GM23338 (cell line): ENCODE data around the gene PSMA7. TPM values are rescaled to one million over a fixed set of nuclear protein-coding genes. Genes with fewer than 3 reads are reported as not detected.

ENCODE experiments used
- ATAC-seq: fragments of 200-7000 bp; cut with Tn5 transposase; 3 replicates; pipeline ENCODE4 v1.9.1; 2020
- DNase-seq: peaks from one replicate; pipeline ENCODE4 v3.0.0-alpha.2; 2015; ENCODE audit warnings: low spot score
- H2AFZ ChIP-seq: fragments of 200-600 bp; sonication (generic); 2 replicates; pipeline ENCODE4 v1.8.0; 2016; ENCODE audit warnings: antibody characterized with exemption, mild to moderate bottlenecking, moderate library complexity
- H3F3A ChIP-seq: fragments of 200-600 bp; sonication (generic); replicated peaks from 2 replicates; pipeline ENCODE4 v1.8.0; 2017; ENCODE audit warnings: antibody characterized with exemption, mixed run types, low read depth
- H3K27ac ChIP-seq: fragments of 200-600 bp; sonication (generic); 2 replicates; pipeline ENCODE4 v1.6.1; 2016; ENCODE audit warnings: low read depth
- H3K27me3 ChIP-seq: fragments of 200-600 bp; sonication (generic); 2 replicates; pipeline ENCODE4 v1.8.0; 2016; ENCODE audit warnings: mild to moderate bottlenecking, mixed run types, moderate library complexity; ENCODE audit not compliant: insufficient read depth
- H3K36me3 ChIP-seq: fragments of 200-600 bp; sonication (generic); 2 replicates; pipeline ENCODE4 v1.8.0; 2016; ENCODE audit warnings: mild to moderate bottlenecking; ENCODE audit not compliant: insufficient read depth
- H3K4me1 ChIP-seq: fragments of 200-600 bp; sonication (generic); 2 replicates; pipeline ENCODE4 v1.8.0; 2016; ENCODE audit warnings: mild to moderate bottlenecking, moderate library complexity; ENCODE audit not compliant: insufficient read depth
- H3K4me2 ChIP-seq: fragments of 200-600 bp; sonication (generic); 2 replicates; pipeline ENCODE4 v1.7.1; 2017; ENCODE audit warnings: mixed run types
- H3K4me3 ChIP-seq: fragments of 200-600 bp; sonication (generic); 2 replicates; pipeline ENCODE4 v1.6.1; 2016; ENCODE audit warnings: mixed run types
- H3K79me2 ChIP-seq: fragments of 200-600 bp; sonication (generic); replicated peaks from 2 replicates; pipeline ENCODE4 v1.8.0; 2017; ENCODE audit warnings: mild to moderate bottlenecking; ENCODE audit not compliant: insufficient read depth
- H3K9me2 ChIP-seq: fragments of 200-600 bp; sonication (generic); 2 replicates; pipeline ENCODE4 v1.8.0; 2017; ENCODE audit not compliant: insufficient read depth
- H4K20me1 ChIP-seq: fragments of 200-600 bp; sonication (generic); replicated peaks from 2 replicates; pipeline ENCODE4 v1.8.0; 2017; ENCODE audit warnings: mild to moderate bottlenecking; ENCODE audit not compliant: insufficient read depth
- H3K27ac Mint-ChIP-seq: 2 replicates; pipeline ENCODE4 v1.8.0; 2020; ENCODE audit warnings: inconsistent platforms, mild to moderate bottlenecking, moderate library complexity, mixed read lengths
- H3K27me3 Mint-ChIP-seq: 3 replicates; pipeline ENCODE4 v1.8.0; 2022; ENCODE audit warnings: low read depth, mild to moderate bottlenecking, moderate library complexity, mixed read lengths, inconsistent platforms; ENCODE audit not compliant: insufficient read depth, poor library complexity
- H3K36me3 Mint-ChIP-seq: 3 replicates; pipeline ENCODE4 v1.8.0; 2021; ENCODE audit warnings: low read depth, mild to moderate bottlenecking, inconsistent platforms, moderate library complexity, mixed read lengths
- H3K4me1 Mint-ChIP-seq: 3 replicates; pipeline ENCODE4 v1.8.0; 2020; ENCODE audit warnings: mild to moderate bottlenecking, inconsistent platforms, mixed read lengths
- H3K4me3 Mint-ChIP-seq: 3 replicates; pipeline ENCODE4 v1.8.0; 2021; ENCODE audit warnings: moderate library complexity, mild to moderate bottlenecking, inconsistent platforms, mixed read lengths
- H3K9me3 Mint-ChIP-seq: 3 replicates; pipeline ENCODE4 v1.8.0; 2020; ENCODE audit warnings: moderate library complexity, mild to moderate bottlenecking, inconsistent platforms, mixed read lengths
- CREB1 ChIP-seq: fragments of 250-450 bp; sonication (Bioruptor Pico); IDR thresholded peaks from 2 replicates; pipeline ENCODE4 v1.5.0; 2020; ENCODE audit warnings: low read depth, mild to moderate bottlenecking, moderate library complexity
- CTCF ChIP-seq, 2 experiments: fragments of 200-600 bp in 1 of 2; sonication (generic) in 1 of 2; conservative IDR thresholded peaks; 2 replicates each; pipeline versions ENCODE4 v1.5.1 to v1.6.1; 2016 to 2017; ENCODE audit warnings: antibody characterized with exemption in 2 of 2, low read depth in 2 of 2, mild to moderate bottlenecking in 2 of 2, moderate library complexity in 1 of 2
- ETS1 ChIP-seq: IDR thresholded peaks from 2 replicates; pipeline ENCODE4 v1.6.1; 2016; ENCODE audit warnings: antibody characterized with exemption
- EZH2 ChIP-seq: fragments of 200-600 bp; sonication (generic); IDR thresholded peaks from one replicate; pipeline ENCODE4 v1.8.0; 2017; ENCODE audit warnings: antibody characterized with exemption, mild to moderate bottlenecking, low read depth; ENCODE audit not compliant: unreplicated experiment
- EZH2phosphoT487 ChIP-seq: fragments of 200-600 bp; sonication (generic); IDR thresholded peaks from one replicate; pipeline ENCODE4 v1.8.1; 2018; ENCODE audit warnings: antibody characterized with exemption; ENCODE audit not compliant: unreplicated experiment
- JUNB ChIP-seq: IDR thresholded peaks from one replicate; pipeline ENCODE4 v1.6.1; 2016; ENCODE audit warnings: antibody characterized with exemption; ENCODE audit not compliant: unreplicated experiment
- NANOG ChIP-seq: IDR thresholded peaks from 2 replicates; pipeline ENCODE4 v1.6.1; 2016; ENCODE audit warnings: antibody characterized with exemption, borderline replicate concordance
- POLR2AphosphoS5 ChIP-seq: IDR thresholded peaks from 2 replicates; pipeline ENCODE4 v1.6.1; 2016; ENCODE audit warnings: antibody characterized with exemption, low read depth
- REST ChIP-seq: IDR thresholded peaks from one replicate; pipeline ENCODE4 v1.6.1; 2018; ENCODE audit warnings: antibody characterized with exemption; ENCODE audit not compliant: unreplicated experiment
- STAT1 ChIP-seq: IDR thresholded peaks from one replicate; pipeline ENCODE4 v1.6.1; 2016; ENCODE audit warnings: antibody characterized with exemption; ENCODE audit not compliant: unreplicated experiment
- ZNF114 ChIP-seq: fragments of 250-450 bp; sonication (Bioruptor Pico); IDR thresholded peaks from 2 replicates; pipeline ENCODE4 v1.5.0; 2020; ENCODE audit warnings: mild to moderate bottlenecking, moderate library complexity
- ZNF331 ChIP-seq: fragments of 250-450 bp; sonication (Bioruptor Pico); IDR thresholded peaks from 2 replicates; pipeline ENCODE4 v1.5.0; 2020; ENCODE audit warnings: low read depth, mild to moderate bottlenecking, moderate library complexity
- ZNF462 ChIP-seq: fragments of 250-450 bp; sonication (Bioruptor Pico); IDR thresholded peaks from 2 replicates; pipeline ENCODE4 v1.5.0; 2020; ENCODE audit warnings: mild to moderate bottlenecking, moderate library complexity
- polyA plus RNA-seq: library from polyadenylated mRNA; unstranded; fragments of >200 nt; fragmentation: Nextera tagmentation; extraction: Ambion mirVana; gene quantifications from 2 replicates; pipeline ENCODE4 v1.2.1, GENCODE V29; 2016
- total RNA-seq: library from RNA; depleted of rRNA; stranded (reverse); fragments of >200 nt; shearing (Covaris generic); gene quantifications from 2 replicates; pipeline ENCODE4 v1.2.3, GENCODE V29; 2014

Gene PSMA7
- total and polyA plus RNA-seq, 2 experiments from 2014 or later, result 357 to 628 TPM

GRCh38 chr20:62168890-62169435, 25.8 kb upstream of the PSMA7 start:
- peaks cover 15% of the 10 kb centered on the region for H3K27me3 Mint-ChIP-seq

More at GRCh38 chr20:62168890-62169435, 25.8 kb upstream of the PSMA7 start:
- no peaks in the 10 kb centered on the region; the same call in 1 of the 2 replicates for H4K20me1 ChIP-seq
- H3K79me2 ChIP-seq, result no peaks in the 10 kb centered on the region
- DNase-seq, result no peak
- H3K4me2 ChIP-seq, result no peak overlapping the region
- H3K9me2 ChIP-seq, result no peaks in the 10 kb centered on the region
- Mint-ChIP-seq H3K9me3 (no peaks in the 10 kb centered on the region), H3K27ac (no peak overlapping the region), H3K4me3 (no peak overlapping the region), H3K36me3 (peaks cover 32% of the 10 kb centered on the region), H3K4me1 (no peaks in the 10 kb centered on the region)
- ATAC-seq, result no peak
- TF ChIP-seq JUNB (no peak), REST (no peak), ZNF462 (no peak), POLR2AphosphoS5 (no peak), CTCF (conservative IDR thresholded peaks at IDR 0.05; ENCODE audit: low read depth in 2 of 2) (no peak), ZNF331 (CRISPR knock-in tag) (no peak), ZNF114 (no peak), NANOG (no peak), EZH2 (no peak), CREB1 (no peak), ETS1 (no peak), EZH2phosphoT487 (no peak), STAT1 (no peak)
- H3F3A ChIP-seq, result no peaks in the 10 kb centered on the region
- H3K4me3 ChIP-seq, result no peak overlapping the region
- H3K27ac ChIP-seq, result no peak overlapping the region
- H3K27me3 ChIP-seq, result no peaks in the 10 kb centered on the region
- no peak overlapping the region for H2AFZ ChIP-seq
- no peaks in the 10 kb centered on the region for H3K4me1 ChIP-seq
- H3K36me3 ChIP-seq, result peaks cover 16% of the 10 kb centered on the region
